ENCODE results near the gene FRMD4A. TPM values are rescaled to one million over a fixed set of nuclear protein-coding genes. Genes with fewer than 3 reads are reported as not detected.

Gene FRMD4A
- polyA plus RNA-seq, 1 of the 3 experiments (the other 2 are of a cell fraction): 37.7 TPM

- TF ChIP-seq USF2 (IDR thresholded peaks at IDR 0.05; ENCODE audit: borderline replicate concordance, low read depth, low read length) (no peak), CTCF (IDR thresholded peaks at IDR 0.05) (no peak), PBX3 (IDR thresholded peaks at IDR 0.05) (peak; percentile 89), EZH2phosphoT487 (IDR thresholded peaks at IDR 0.05; ENCODE audit: borderline replicate concordance, low read depth) (no peak), FOSL2 (IDR thresholded peaks at IDR 0.05; ENCODE audit: borderline replicate concordance, low read depth) (peak; percentile 99), MXI1 (IDR thresholded peaks at IDR 0.05; ENCODE audit: low read depth, low read length) (no peak), TEAD4 (IDR thresholded peaks at IDR 0.05; ENCODE audit: borderline replicate concordance, insufficient read depth) (peak; percentile 87)
Observed at GRCh38 chr10:13712837-13713581, 617.7 kb downstream of the FRMD4A start (continued).

- POLR2A ChIA-PET: no interaction called here
- peak overlapping the region; percentile 45 for H3K4me2 ChIP-seq
- H3K9ac ChIP-seq: peak overlapping the region; percentile 40; the same call in 1 of the 2 replicates
Observed at GRCh38 chr10:13712476-13712836, 618.3 kb downstream of the FRMD4A start.

More at GRCh38 chr10:13712476-13712836, 618.3 kb downstream of the FRMD4A start:
- DNase-seq: no peak
- Histone ChIP-seq H3F3A (replicated peaks; ENCODE audit: insufficient read depth) (peaks cover 48% of the 10 kb centered on the region), H4K20me1 (ENCODE audit: insufficient read depth) (no peaks in the 10 kb centered on the region), H3K9me2 (no peaks in the 10 kb centered on the region), H3K4me3 (ENCODE audit: low read depth in 2 of 2, low read length in 1 of 2) (no peak overlapping the region), H3K36me3 (replicated peaks in 1 of 2; ENCODE audit: control insufficient read depth in 1 of 2, insufficient read depth in 2 of 2, low read length in 1 of 2) (peaks cover 0 to 10% of the 10 kb centered on the region in 2 experiments), H3K79me2 (ENCODE audit: insufficient read depth) (peaks cover 32% of the 10 kb centered on the region), H2AFZ (ENCODE audit: low read depth) (no peak overlapping the region), H3K9me3 (no peaks in the 10 kb centered on the region), H3K4me1 (ENCODE audit: control insufficient read depth in 1 of 2, insufficient read depth in 2 of 2, low read depth in 1 of 2, low read length in 1 of 2) (peaks cover 13 to 49% of the 10 kb centered on the region in 2 experiments), H3K27me3 (ENCODE audit: insufficient read depth) (no peaks in the 10 kb centered on the region), H3K27ac (ENCODE audit: low read depth in 2 of 2, low read length in 1 of 2) (peak overlapping the region; percentile 31 to 98; a peak in 3 of 4 replicates)
- 67% methylated on average over 4 of the region's 4 CpGs for WGBS (ENCODE audit: low lambda C conversion rate)
- CTCF ChIA-PET: no interaction called here
- TF ChIP-seq RXRA (IDR thresholded peaks at IDR 0.05; ENCODE audit: borderline replicate concordance, low read depth) (no peak), PBX3 (IDR thresholded peaks at IDR 0.05) (no peak), USF2 (IDR thresholded peaks at IDR 0.05; ENCODE audit: borderline replicate concordance, low read depth, low read length) (no peak), EZH2phosphoT487 (IDR thresholded peaks at IDR 0.05; ENCODE audit: borderline replicate concordance, low read depth) (no peak), IRF3 (IDR thresholded peaks at IDR 0.05; ENCODE audit: low read depth, low read length) (no peak), CHD2 (IDR thresholded peaks at IDR 0.05; ENCODE audit: low read length, partially characterized antibody) (no peak), TEAD4 (IDR thresholded peaks at IDR 0.05; ENCODE audit: borderline replicate concordance, insufficient read depth) (no peak), POLR2AphosphoS5 (IDR thresholded peaks at IDR 0.05; ENCODE audit: low read depth, low read length) (no peak), GABPA (IDR thresholded peaks at IDR 0.05; ENCODE audit: low read depth) (no peak), ELF1 (IDR thresholded peaks at IDR 0.05) (no peak), YY1 (IDR thresholded peaks at IDR 0.05; ENCODE audit: low read depth) (no peak), TAF1 (IDR thresholded peaks at IDR 0.05; ENCODE audit: borderline replicate concordance, low read depth, low read length) (no peak)
